ENCODE measurements around the gene JARID2.

DNA sequence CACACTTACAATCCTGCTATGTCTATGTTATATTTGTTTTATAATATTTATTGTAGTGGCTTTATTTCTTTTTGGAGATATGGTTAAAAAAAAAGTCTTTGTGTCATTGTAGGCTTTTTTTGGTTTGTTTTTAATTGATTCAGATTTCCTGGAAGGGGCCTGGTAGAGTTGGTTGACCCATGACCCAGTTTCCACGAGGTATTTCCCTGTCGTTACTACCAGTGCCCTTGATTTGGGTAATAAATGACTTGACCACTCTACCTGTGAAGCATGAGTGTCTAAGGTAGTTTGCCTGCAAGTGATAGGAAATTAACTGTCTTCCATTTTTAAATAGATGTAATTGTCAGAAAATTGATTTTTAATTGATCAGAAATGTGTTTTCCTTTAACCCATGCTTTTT is 121.0 kb downstream of the JARID2 start:
- TF ChIP-seq PRDM15 (CRISPR knock-in tag; IDR thresholded peaks at IDR 0.05) (no peak), NFYB (IDR thresholded peaks at IDR 0.05; ENCODE audit: insufficient read depth, low read depth, low read length) (no peak), TCF7 (IDR thresholded peaks at IDR 0.05; ENCODE audit: borderline replicate concordance) (no peak)
- TF ChIP-seq, protein P1, sequence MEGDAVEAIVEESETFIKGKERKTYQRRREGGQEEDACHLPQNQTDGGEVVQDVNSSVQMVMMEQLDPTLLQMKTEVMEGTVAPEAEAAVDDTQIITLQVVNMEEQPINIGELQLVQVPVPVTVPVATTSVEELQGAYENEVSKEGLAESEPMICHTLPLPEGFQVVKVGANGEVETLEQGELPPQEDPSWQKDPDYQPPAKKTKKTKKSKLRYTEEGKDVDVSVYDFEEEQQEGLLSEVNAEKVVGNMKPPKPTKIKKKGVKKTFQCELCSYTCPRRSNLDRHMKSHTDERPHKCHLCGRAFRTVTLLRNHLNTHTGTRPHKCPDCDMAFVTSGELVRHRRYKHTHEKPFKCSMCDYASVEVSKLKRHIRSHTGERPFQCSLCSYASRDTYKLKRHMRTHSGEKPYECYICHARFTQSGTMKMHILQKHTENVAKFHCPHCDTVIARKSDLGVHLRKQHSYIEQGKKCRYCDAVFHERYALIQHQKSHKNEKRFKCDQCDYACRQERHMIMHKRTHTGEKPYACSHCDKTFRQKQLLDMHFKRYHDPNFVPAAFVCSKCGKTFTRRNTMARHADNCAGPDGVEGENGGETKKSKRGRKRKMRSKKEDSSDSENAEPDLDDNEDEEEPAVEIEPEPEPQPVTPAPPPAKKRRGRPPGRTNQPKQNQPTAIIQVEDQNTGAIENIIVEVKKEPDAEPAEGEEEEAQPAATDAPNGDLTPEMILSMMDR (IDR thresholded peaks at IDR 0.05 in 2 of 3, conservative IDR thresholded peaks at IDR 0.05 in 1 of 3; ENCODE audit: control insufficient read depth in 2 of 3, extremely low read depth in 1 of 3, insufficient read depth in 1 of 3, low read depth in 3 of 3, low read length in 3 of 3) = no peak
